NCI-H2171 (cell line): ENCODE data around the gene ST6GALNAC6.

Experiments used
- DNase-seq: peaks from one replicate; lab custom pipeline; 2025; lab: John Stamatoyannopoulos, UW

ST6GALNAC6 gene

GRCh38 chr9:127916720-127917581 lies 17.5 kb upstream of the ST6GALNAC6 start, which contains the start of gene ST6GALNAC4:
ST6GALNAC4 (minus strand) TSS chr9:127917041; CDS start chr9:127916419, 622 bp downstream.
- DNase-seq, result peak; percentile 96

- peak; percentile 45 for DNase-seq
Observed at GRCh38 chr9:127915801-127916719, 16.7 kb upstream of the ST6GALNAC6 start.

- DNase-seq, result no peak
Observed at GRCh38 chr9:127915325-127915752, 15.9 kb upstream of the ST6GALNAC6 start.

GRCh38 chr9:127913682-127914081 lies 14.3 kb upstream of the ST6GALNAC6 start:
- no peak for DNase-seq

- DNase-seq, result no peak
Observed at GRCh38 chr9:127912882-127913281, 13.5 kb upstream of the ST6GALNAC6 start.

GRCh38 chr9:127912296-127912695 lies 12.9 kb upstream of the ST6GALNAC6 start:
- no peak for DNase-seq

GRCh38 chr9:127910613-127911205 lies 11.3 kb upstream of the ST6GALNAC6 start:
- DNase-seq, result peak; percentile 88

GRCh38 chr9:127909839-127910273 lies 10.5 kb upstream of the ST6GALNAC6 start:
- DNase-seq, result no peak

- no peak for DNase-seq
Observed at GRCh38 chr9:127908660-127908926, 9.2 kb upstream of the ST6GALNAC6 start.

GRCh38 chr9:127907867-127908659 lies 8.7 kb upstream of the ST6GALNAC6 start:
- DNase-seq, result no peak

GRCh38 chr9:127905788-127906191 lies 6.4 kb upstream of the ST6GALNAC6 start:
- no peak for DNase-seq

GRCh38 chr9:127905004-127905728 lies 5.8 kb upstream of the ST6GALNAC6 start:
- DNase-seq, result no peak

- no peak for DNase-seq
Observed at GRCh38 chr9:127904561-127905003, 5.2 kb upstream of the ST6GALNAC6 start.

- no peak for DNase-seq
Observed at GRCh38 chr9:127903557-127904475, 4.4 kb upstream of the ST6GALNAC6 start.

GRCh38 chr9:127898433-127899127 lies 823 bp downstream of the ST6GALNAC6 start:
- no peak for DNase-seq

- DNase-seq, result peak; percentile 47
Observed at GRCh38 chr9:127897193-127897692, 2.2 kb downstream of the ST6GALNAC6 start.

- no peak for DNase-seq
Observed at GRCh38 chr9:127896395-127897192, 2.8 kb downstream of the ST6GALNAC6 start.

GRCh38 chr9:127895811-127896210 lies 3.6 kb downstream of the ST6GALNAC6 start:
- DNase-seq, result no peak
